ENCODE results near the gene VDR.

Gene VDR

GRCh38 chr12:47791874-47792273, 112.9 kb downstream of the VDR start:
- H4K20me1 ChIP-seq (ENCODE audit: insufficient read depth, low read length), result no peaks in the 10 kb centered on the region; the same call in 1 of the 2 replicates
- no peaks in the 10 kb centered on the region for H3K27me3 ChIP-seq (ENCODE audit: insufficient read depth, low read length, poor library complexity)
- no peak for TF ChIP-seq CTCF (IDR thresholded peaks at IDR 0.05; ENCODE audit: borderline replicate concordance, extremely low read depth, low read length, poor library complexity, severe bottlenecking)
- no peak for TF ChIP-seq EZH2 (IDR thresholded peaks at IDR 0.05; ENCODE audit: borderline replicate concordance, low read depth, low read length, severe bottlenecking)
- 0 out of 2 replicates have a peak, but pooled peaks cover 11% of the 10 kb centered on the region for H3K36me3 ChIP-seq (ENCODE audit: insufficient read depth, low read length)
- no peak overlapping the region for H2AFZ ChIP-seq (ENCODE audit: low read depth, low read length)
- no peaks in the 10 kb centered on the region for H3K4me1 ChIP-seq (ENCODE audit: insufficient read depth, low read length)
- no peak overlapping the region for H3K4me2 ChIP-seq (ENCODE audit: insufficient read depth, low read length)
- ATAC-seq (ENCODE audit: insufficient read depth, low read depth) (no peak), DNase-seq (no peak)
- no peaks in the 10 kb centered on the region for H3K9me3 ChIP-seq (ENCODE audit: insufficient read depth, low read length, severe bottlenecking)
- H3K27ac ChIP-seq (ENCODE audit: low read length), result no peak overlapping the region
- H3K79me2 ChIP-seq (ENCODE audit: insufficient read depth, low read length), result no peaks in the 10 kb centered on the region
- H3K4me3 ChIP-seq (ENCODE audit: low read depth in 1 of 2, low read length in 2 of 2), result no peak overlapping the region
- no peak overlapping the region for H3K9ac ChIP-seq (ENCODE audit: low read depth, low read length)

Data from DND-41 (cell line).